ENCODE results near the gene MCF2L. TPM values are rescaled to one million over a fixed set of nuclear protein-coding genes. Genes with fewer than 3 reads are reported as not detected.

The MCF2L gene
- total and polyA plus RNA-seq, 5 donors from 2014 or later: 0.34 to 22.2 (median 1.3) TPM

DNA sequence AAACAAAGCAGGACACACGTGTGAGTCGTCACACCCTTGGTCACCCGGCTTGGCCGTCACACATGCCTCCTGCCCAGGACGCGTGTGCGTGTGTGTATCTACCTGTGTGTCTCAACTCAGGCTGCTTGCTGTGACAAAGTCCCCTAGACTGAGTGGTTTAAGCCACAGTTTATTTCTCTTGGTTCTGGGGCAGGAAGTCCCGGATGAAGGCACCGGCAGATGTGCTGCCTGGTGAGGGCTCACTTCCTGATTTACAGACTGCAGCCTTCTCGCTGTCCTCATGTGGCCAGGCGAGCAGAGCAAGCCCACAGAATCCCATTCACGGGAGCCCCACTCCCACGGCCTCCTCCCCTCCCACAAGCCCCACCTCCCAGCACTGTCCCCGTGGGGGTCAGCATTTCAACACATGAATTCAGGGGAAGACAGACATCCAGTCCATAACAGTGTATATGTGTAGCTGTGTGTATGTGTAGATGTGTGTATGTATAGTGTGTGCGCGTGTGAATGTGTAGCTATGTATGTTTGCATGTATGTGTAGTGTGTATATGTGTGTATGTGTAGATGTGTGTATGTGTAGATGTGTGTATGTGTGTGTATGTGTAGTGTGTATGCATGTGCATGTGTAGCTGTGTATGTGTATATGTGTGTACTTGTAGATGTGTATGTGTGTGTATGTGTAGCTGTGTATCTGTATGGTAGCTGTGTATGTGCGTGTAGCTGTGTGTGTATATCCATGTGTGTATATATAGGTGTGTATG is 51.5 kb downstream of the MCF2L start:
- Mint-ChIP-seq H3K9me3 (no peaks in the 10 kb centered on the region), H3K27ac (peak overlapping the region in 1 of 3 donors; percentile 0), H3K27me3 (no peaks in the 10 kb centered on the region), H3K4me1 (peaks cover 0 to 4% (median 0%) of the 10 kb centered on the region in 4 donors), H3K4me3 (no peak overlapping the region), H3K36me3 (peaks cover 8% of the 10 kb centered on the region)
- no peaks in the 10 kb centered on the region for H3K9me3 ChIP-seq (ENCODE audit: control insufficient read depth in 2 of 2, low read length in 2 of 2)
- no peak for ATAC-seq (ENCODE audit: low read depth in 2 of 2)
- DNase-seq: peak in 1 of 3 donors; percentile 8
- H3K4me3 ChIP-seq (ENCODE audit: low read depth, low read length): no peak overlapping the region
- no peaks in the 10 kb centered on the region for H3K27me3 ChIP-seq (ENCODE audit: control insufficient read depth, insufficient read depth, low read length)
- no peaks in the 10 kb centered on the region for H3K36me3 ChIP-seq (ENCODE audit: control insufficient read depth, insufficient read depth, low read length)
- no peaks in the 10 kb centered on the region for H3K4me1 ChIP-seq (ENCODE audit: control insufficient read depth, insufficient read depth, low read length, poor library complexity, severe bottlenecking)
- H3K27ac ChIP-seq (ENCODE audit: insufficient read depth, low read length, poor library complexity, severe bottlenecking): no peak overlapping the region

DNA sequence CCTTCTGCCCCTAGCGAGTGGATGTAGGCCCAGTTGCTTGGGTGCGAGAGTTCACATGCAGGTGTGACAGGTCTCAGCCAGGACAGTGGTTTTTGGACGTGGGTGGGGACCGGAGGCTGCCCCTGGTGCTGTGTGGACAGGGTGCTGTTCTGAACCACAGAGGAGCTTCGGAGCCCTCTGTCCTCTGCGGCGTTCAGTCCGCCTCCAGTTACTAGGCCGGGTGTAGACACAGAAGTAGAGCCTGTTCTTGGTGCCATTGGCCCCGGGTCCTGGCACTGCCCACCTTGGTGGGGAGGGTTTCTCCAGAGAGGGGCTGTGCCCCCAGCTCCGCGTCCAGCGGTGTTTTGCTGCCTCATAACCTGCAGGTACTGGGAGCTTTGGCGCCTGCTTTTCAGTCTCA is 52.4 kb downstream of the MCF2L start:
- H3K4me1 ChIP-seq (ENCODE audit: control insufficient read depth, insufficient read depth, low read length, poor library complexity, severe bottlenecking): no peaks in the 10 kb centered on the region
- Mint-ChIP-seq H3K36me3 (peaks cover 8% of the 10 kb centered on the region), H3K27me3 (no peaks in the 10 kb centered on the region), H3K27ac (peak overlapping the region in 1 of 3 donors; percentile 0), H3K4me1 (peaks cover 0 to 4% (median 0%) of the 10 kb centered on the region in 4 donors), H3K9me3 (no peaks in the 10 kb centered on the region), H3K4me3 (no peak overlapping the region)
- no peak for DNase-seq
- no peaks in the 10 kb centered on the region for H3K36me3 ChIP-seq (ENCODE audit: control insufficient read depth, insufficient read depth, low read length)
- no peak overlapping the region for H3K27ac ChIP-seq (ENCODE audit: insufficient read depth, low read length, poor library complexity, severe bottlenecking)
- H3K9me3 ChIP-seq (ENCODE audit: control insufficient read depth in 2 of 2, low read length in 2 of 2): no peaks in the 10 kb centered on the region
- no peak for ATAC-seq (ENCODE audit: low read depth in 2 of 2)
- H3K27me3 ChIP-seq (ENCODE audit: control insufficient read depth, insufficient read depth, low read length): no peaks in the 10 kb centered on the region
- no peak overlapping the region for H3K4me3 ChIP-seq (ENCODE audit: low read depth, low read length)

DNA sequence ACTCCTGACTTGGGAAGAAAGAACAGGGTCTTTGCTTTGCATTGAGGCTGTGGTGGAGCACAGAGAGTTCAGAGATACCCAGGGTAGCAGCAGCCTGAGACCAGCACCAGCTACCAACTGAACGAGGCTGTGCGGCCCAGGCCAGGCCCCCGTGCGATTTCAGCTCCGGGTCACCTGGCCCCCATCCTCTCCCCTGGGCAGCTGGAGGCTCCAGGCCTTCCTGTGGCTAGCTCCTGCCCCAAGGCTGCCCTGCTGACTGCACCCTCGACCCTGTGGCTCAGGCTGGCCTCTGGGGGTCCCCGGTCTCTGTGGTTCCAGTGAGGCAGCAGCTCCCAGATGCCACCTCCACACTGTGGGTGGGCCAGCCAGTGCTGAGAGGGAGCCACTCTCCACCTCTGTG is 52.8 kb downstream of the MCF2L start:
- Histone ChIP-seq H3K36me3 (ENCODE audit: control insufficient read depth, insufficient read depth, low read length) (no peaks in the 10 kb centered on the region), H3K9me3 (ENCODE audit: control insufficient read depth in 2 of 2, low read length in 2 of 2) (no peaks in the 10 kb centered on the region), H3K4me3 (ENCODE audit: low read depth, low read length) (no peak overlapping the region), H3K27me3 (ENCODE audit: control insufficient read depth, insufficient read depth, low read length) (no peaks in the 10 kb centered on the region), H3K4me1 (ENCODE audit: control insufficient read depth, insufficient read depth, low read length, poor library complexity, severe bottlenecking) (no peaks in the 10 kb centered on the region), H3K27ac (ENCODE audit: insufficient read depth, low read length, poor library complexity, severe bottlenecking) (no peak overlapping the region)
- H3K4me3 Mint-ChIP-seq: no peak overlapping the region
- no peaks in the 10 kb centered on the region for H3K27me3 Mint-ChIP-seq
- peaks cover 8% of the 10 kb centered on the region for H3K36me3 Mint-ChIP-seq
- no peaks in the 10 kb centered on the region for H3K9me3 Mint-ChIP-seq
- DNase-seq (no peak), ATAC-seq (ENCODE audit: low read depth in 2 of 2) (no peak)
- H3K27ac Mint-ChIP-seq: peak overlapping the region in 1 of 3 donors; percentile 0
- peaks cover 0 to 4% (median 0%) of the 10 kb centered on the region in 4 donors for H3K4me1 Mint-ChIP-seq

DNA sequence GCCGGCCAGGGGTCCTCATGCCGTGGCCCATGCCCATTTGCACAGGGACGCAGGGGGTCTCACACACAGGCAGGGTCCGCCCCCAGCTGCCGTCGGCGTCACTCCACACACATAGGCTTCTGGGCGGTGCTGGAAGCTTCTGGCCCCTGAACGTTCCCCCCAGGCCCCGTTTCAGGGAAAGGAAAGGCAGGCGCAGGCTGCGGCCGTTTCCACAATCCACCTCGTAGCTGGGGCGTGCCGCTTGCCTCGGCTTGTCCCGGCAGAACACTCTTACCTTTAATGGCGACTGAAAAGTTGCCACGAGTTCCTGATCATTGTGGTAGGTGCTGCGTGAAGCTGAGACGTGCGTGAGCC is 53.4 kb downstream of the MCF2L start:
- H3K27me3 Mint-ChIP-seq: no peaks in the 10 kb centered on the region
- no peaks in the 10 kb centered on the region for H3K9me3 ChIP-seq (ENCODE audit: control insufficient read depth in 2 of 2, low read length in 2 of 2)
- no peak overlapping the region for H3K4me3 ChIP-seq (ENCODE audit: low read depth, low read length)
- no peak overlapping the region for H3K4me3 Mint-ChIP-seq
- no peak overlapping the region for H3K27ac Mint-ChIP-seq
- H3K4me1 Mint-ChIP-seq: peaks cover 0 to 4% (median 0%) of the 10 kb centered on the region in 4 donors
- H3K36me3 Mint-ChIP-seq: peaks cover 8% of the 10 kb centered on the region
- H3K9me3 Mint-ChIP-seq: no peaks in the 10 kb centered on the region
- H3K36me3 ChIP-seq (ENCODE audit: control insufficient read depth, insufficient read depth, low read length): no peaks in the 10 kb centered on the region
- no peaks in the 10 kb centered on the region for H3K4me1 ChIP-seq (ENCODE audit: control insufficient read depth, insufficient read depth, low read length, poor library complexity, severe bottlenecking)
- no peaks in the 10 kb centered on the region for H3K27me3 ChIP-seq (ENCODE audit: control insufficient read depth, insufficient read depth, low read length)
- DNase-seq (no peak), ATAC-seq (ENCODE audit: low read depth in 2 of 2) (no peak)
- H3K27ac ChIP-seq (ENCODE audit: insufficient read depth, low read length, poor library complexity, severe bottlenecking): no peak overlapping the region

DNA sequence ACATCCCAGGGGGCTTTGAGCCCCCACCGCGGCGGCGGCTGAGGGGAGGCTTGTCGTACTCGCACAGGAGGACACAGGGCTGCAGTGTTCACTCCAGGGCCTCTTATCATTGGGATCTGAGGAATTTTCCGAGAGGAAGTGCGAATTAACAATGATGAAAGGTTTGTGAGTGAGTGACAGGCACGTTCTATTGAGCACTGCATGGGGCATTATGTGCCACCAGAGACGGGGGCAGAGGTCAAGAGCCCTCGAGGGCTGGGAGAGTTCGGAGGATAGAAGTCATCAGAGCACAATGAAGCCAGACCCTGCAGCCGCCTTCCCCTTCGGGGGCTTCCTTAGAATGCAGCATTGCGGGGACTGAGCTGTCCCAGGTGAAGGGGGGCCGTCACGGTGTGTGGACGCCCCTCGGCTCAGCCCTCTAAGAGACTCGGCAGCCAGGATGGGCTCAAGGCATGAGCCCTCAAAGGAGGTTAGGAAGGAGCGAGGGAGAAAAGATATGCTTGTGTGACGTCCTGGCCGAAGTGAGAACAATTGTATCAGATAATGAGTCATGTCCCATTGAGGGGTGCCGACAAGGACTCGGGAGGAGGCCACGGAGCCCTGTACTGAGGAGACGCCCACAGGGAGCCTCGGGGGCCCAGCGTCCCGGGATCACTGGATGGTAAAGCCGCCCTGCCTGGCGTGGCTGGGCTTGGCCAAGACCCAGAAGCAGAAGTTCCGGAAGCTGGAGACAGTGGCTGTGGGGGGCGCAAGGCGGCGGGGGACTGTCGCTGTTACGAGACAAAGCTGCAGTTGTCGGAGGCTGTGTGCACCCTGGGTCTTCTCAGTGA is 53.9 kb downstream of the MCF2L start:
- Mint-ChIP-seq H3K27me3 (no peaks in the 10 kb centered on the region), H3K36me3 (peaks cover 5% of the 10 kb centered on the region), H3K9me3 (no peaks in the 10 kb centered on the region), H3K4me1 (peaks cover 0 to 4% (median 0%) of the 10 kb centered on the region in 4 donors), H3K27ac (no peak overlapping the region), H3K4me3 (no peak overlapping the region)
- Histone ChIP-seq H3K4me3 (ENCODE audit: low read depth, low read length) (no peak overlapping the region), H3K27ac (ENCODE audit: insufficient read depth, low read length, poor library complexity, severe bottlenecking) (no peak overlapping the region), H3K9me3 (ENCODE audit: control insufficient read depth in 2 of 2, low read length in 2 of 2) (no peaks in the 10 kb centered on the region), H3K27me3 (ENCODE audit: control insufficient read depth, insufficient read depth, low read length) (no peaks in the 10 kb centered on the region), H3K4me1 (ENCODE audit: control insufficient read depth, insufficient read depth, low read length, poor library complexity, severe bottlenecking) (no peaks in the 10 kb centered on the region), H3K36me3 (ENCODE audit: control insufficient read depth, insufficient read depth, low read length) (no peaks in the 10 kb centered on the region)
- ATAC-seq (ENCODE audit: low read depth in 2 of 2) (no peak), DNase-seq (no peak)

- Mint-ChIP-seq H3K27me3 (no peaks in the 10 kb centered on the region), H3K9me3 (no peaks in the 10 kb centered on the region), H3K36me3 (no peaks in the 10 kb centered on the region), H3K4me3 (no peak overlapping the region), H3K4me1 (peaks cover 0 to 7% (median 0%) of the 10 kb centered on the region in 4 donors), H3K27ac (no peak overlapping the region)
- no peak overlapping the region for H3K4me3 ChIP-seq (ENCODE audit: low read depth, low read length)
- no peaks in the 10 kb centered on the region for H3K27me3 ChIP-seq (ENCODE audit: control insufficient read depth, insufficient read depth, low read length)
- H3K36me3 ChIP-seq (ENCODE audit: control insufficient read depth, insufficient read depth, low read length): no peaks in the 10 kb centered on the region
- DNase-seq: no peak
- no peak overlapping the region for H3K27ac ChIP-seq (ENCODE audit: insufficient read depth, low read length, poor library complexity, severe bottlenecking)
- H3K9me3 ChIP-seq (ENCODE audit: control insufficient read depth in 2 of 2, low read length in 2 of 2): no peaks in the 10 kb centered on the region
- ATAC-seq (ENCODE audit: low read depth in 2 of 2): no peak
- no peaks in the 10 kb centered on the region for H3K4me1 ChIP-seq (ENCODE audit: control insufficient read depth, insufficient read depth, low read length, poor library complexity, severe bottlenecking)
These were observed 54.8 kb downstream of the MCF2L start for GRCh38 chr13:113023694-113024430.

DNA sequence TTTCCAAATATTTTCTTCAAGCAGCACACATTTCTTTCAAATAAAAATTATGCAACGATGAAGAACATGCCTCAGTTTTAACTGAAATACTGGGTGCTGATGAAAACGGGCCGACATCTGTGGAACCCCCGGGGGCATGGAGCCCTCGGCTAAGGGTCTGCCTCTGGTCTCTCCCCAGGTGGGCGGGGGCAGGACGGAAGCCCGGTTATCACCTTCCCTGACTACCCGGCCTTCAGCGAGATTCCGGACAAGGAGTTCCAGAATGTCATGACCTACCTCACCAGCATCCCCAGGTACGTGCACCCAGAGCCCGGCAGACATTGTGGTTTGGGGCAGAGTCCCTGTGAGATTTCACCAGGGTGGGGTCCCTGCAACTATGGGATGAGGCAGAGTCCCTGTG is 55.5 kb downstream of the MCF2L start:
- H3K4me1 ChIP-seq (ENCODE audit: control insufficient read depth, insufficient read depth, low read length, poor library complexity, severe bottlenecking): no peaks in the 10 kb centered on the region
- DNase-seq (no peak), ATAC-seq (ENCODE audit: low read depth in 2 of 2) (no peak)
- H3K36me3 Mint-ChIP-seq: no peaks in the 10 kb centered on the region
- H3K27me3 ChIP-seq (ENCODE audit: control insufficient read depth, insufficient read depth, low read length): no peaks in the 10 kb centered on the region
- H3K27ac Mint-ChIP-seq: no peak overlapping the region
- no peak overlapping the region for H3K27ac ChIP-seq (ENCODE audit: insufficient read depth, low read length, poor library complexity, severe bottlenecking)
- no peaks in the 10 kb centered on the region for H3K36me3 ChIP-seq (ENCODE audit: control insufficient read depth, insufficient read depth, low read length)
- H3K4me3 Mint-ChIP-seq: no peak overlapping the region
- no peaks in the 10 kb centered on the region for H3K9me3 ChIP-seq (ENCODE audit: control insufficient read depth in 2 of 2, low read length in 2 of 2)
- H3K4me3 ChIP-seq (ENCODE audit: low read depth, low read length): no peak overlapping the region
- no peaks in the 10 kb centered on the region for H3K9me3 Mint-ChIP-seq
- peaks cover 0 to 7% (median 0%) of the 10 kb centered on the region in 4 donors for H3K4me1 Mint-ChIP-seq
- no peaks in the 10 kb centered on the region for H3K27me3 Mint-ChIP-seq
